ENCODE data around the gene CCDC34. TPM values are rescaled to one million over a fixed set of nuclear protein-coding genes. Genes with fewer than 3 reads are reported as not detected.

The CCDC34 gene
- total and polyA plus RNA-seq, 2 experiments from 2014 or later: 10.1 to 56.0 TPM

GRCh38 chr11:27373856-27374602 lies 11.0 kb upstream of the CCDC34 start:
- Mint-ChIP-seq H3K4me3 (no peak overlapping the region), H3K27me3 (ENCODE audit: insufficient read depth, low read depth, poor library complexity) (no peaks in the 10 kb centered on the region), H3K4me1 (0 out of 3 replicates have a peak, but pooled peaks cover 2% of the 10 kb centered on the region), H3K27ac (no peak overlapping the region), H3K36me3 (ENCODE audit: low read depth) (peaks cover 29% of the 10 kb centered on the region; the same call in 2 of the 3 replicates), H3K9me3 (no peaks in the 10 kb centered on the region)
- Histone ChIP-seq H2AFZ (no peak overlapping the region), H4K20me1 (replicated peaks; ENCODE audit: insufficient read depth) (peaks cover 4% of the 10 kb centered on the region), H3K36me3 (ENCODE audit: insufficient read depth) (peaks cover 45% of the 10 kb centered on the region; the same call in 1 of the 2 replicates), H3K79me2 (replicated peaks; ENCODE audit: insufficient read depth) (no peaks in the 10 kb centered on the region), H3F3A (replicated peaks; ENCODE audit: low read depth) (no peaks in the 10 kb centered on the region), H3K4me1 (ENCODE audit: insufficient read depth) (peaks cover 14% of the 10 kb centered on the region), H3K4me3 (no peak overlapping the region), H3K27me3 (ENCODE audit: insufficient read depth) (no peaks in the 10 kb centered on the region), H3K4me2 (no peak overlapping the region), H3K27ac (ENCODE audit: low read depth) (0 out of 2 replicates have a peak overlapping the region, but pooled peaks have one; percentile 0), H3K9me2 (ENCODE audit: insufficient read depth) (no peaks in the 10 kb centered on the region)
- TF ChIP-seq JUNB (IDR thresholded peaks at IDR 0.05; ENCODE audit: unreplicated experiment) (no peak), ZNF462 (CRISPR knock-in tag; IDR thresholded peaks at IDR 0.05) (no peak), REST (IDR thresholded peaks at IDR 0.05; ENCODE audit: unreplicated experiment) (no peak), ZNF331 (CRISPR knock-in tag; IDR thresholded peaks at IDR 0.05; ENCODE audit: low read depth) (no peak), POLR2AphosphoS5 (IDR thresholded peaks at IDR 0.05; ENCODE audit: low read depth) (no peak), CREB1 (CRISPR knock-in tag; IDR thresholded peaks at IDR 0.05; ENCODE audit: low read depth) (no peak)
- no peak for ATAC-seq
- DNase-seq (ENCODE audit: low spot score): no peak

Data from GM23338 (cell line).